ENCODE measurements around the gene OR52I1.

The OR52I1 gene

DNA sequence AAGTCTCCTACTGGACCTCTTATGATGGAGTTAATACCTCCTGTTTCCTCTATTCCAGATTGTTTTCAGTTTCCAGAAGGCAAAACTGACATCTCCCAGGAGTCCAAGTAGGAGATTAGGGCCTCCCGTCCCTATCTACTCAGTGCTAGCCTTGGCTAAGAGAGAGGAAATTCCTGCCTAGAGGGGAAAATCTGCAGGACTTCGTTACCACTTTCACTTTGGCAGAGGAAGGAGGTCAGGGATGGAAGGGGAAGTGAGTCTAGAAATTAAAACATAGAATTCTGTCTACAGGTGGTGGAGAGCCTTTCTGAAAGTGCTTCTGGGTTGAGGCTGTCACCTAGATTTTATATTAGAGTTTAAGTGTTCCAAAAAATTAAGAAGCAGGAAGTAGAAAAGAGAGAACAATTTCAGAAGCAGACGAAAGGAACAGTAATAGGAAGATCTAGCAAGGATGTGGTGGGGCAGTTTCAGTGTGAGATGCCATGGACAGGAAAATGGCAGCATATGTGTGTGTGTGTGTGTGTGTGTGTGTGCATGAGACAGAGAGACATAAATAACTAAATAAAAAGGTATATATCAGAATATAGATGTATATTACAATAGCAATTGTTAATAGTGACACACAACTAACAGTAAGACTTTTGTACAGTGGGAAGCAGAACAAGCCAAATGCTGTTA, 16.6 kb downstream of the OR52I1 start:
- Histone ChIP-seq H4K20me1 (ENCODE audit: insufficient read depth, low read length) (no peaks in the 10 kb centered on the region), H3K4me2 (ENCODE audit: low read depth, low read length) (peak overlapping the region; percentile 51), H3K36me3 (replicated peaks; ENCODE audit: insufficient read depth, low read length) (no peaks in the 10 kb centered on the region), H3F3A (ENCODE audit: insufficient read depth, low read length) (peaks cover 6% of the 10 kb centered on the region; the same call in 1 of the 2 replicates), H3K27ac (ENCODE audit: low read length) (no peak overlapping the region), H3K4me3 (ENCODE audit: low read length) (peak overlapping the region; percentile 3; the same call in 1 of the 2 replicates), H3K9ac (ENCODE audit: low read length) (no peak overlapping the region), H3K4me1 (ENCODE audit: low read length) (no peaks in the 10 kb centered on the region; the same call in 1 of the 2 replicates), H2AFZ (ENCODE audit: low read length) (peak overlapping the region; percentile 65), H3K9me3 (replicated peaks; ENCODE audit: insufficient read depth, low read length) (no peaks in the 10 kb centered on the region), H3K79me2 (ENCODE audit: low read length) (no peaks in the 10 kb centered on the region), H3K27me3 (replicated peaks; ENCODE audit: insufficient read depth, low read length) (no peaks in the 10 kb centered on the region), H3K9me2 (replicated peaks; ENCODE audit: insufficient read depth, low read length) (no peaks in the 10 kb centered on the region)
- peak; percentile 10 for DNase-seq
- TF ChIP-seq EZH2 (optimal IDR thresholded peaks at IDR 0.05; ENCODE audit: low read depth, low read length): no peak
- TF ChIP-seq EZH2phosphoT487 (IDR thresholded peaks at IDR 0.05; ENCODE audit: low read length): no peak
- TF ChIP-seq CTCF (IDR thresholded peaks at IDR 0.05; ENCODE audit: low read length): no peak

DNA sequence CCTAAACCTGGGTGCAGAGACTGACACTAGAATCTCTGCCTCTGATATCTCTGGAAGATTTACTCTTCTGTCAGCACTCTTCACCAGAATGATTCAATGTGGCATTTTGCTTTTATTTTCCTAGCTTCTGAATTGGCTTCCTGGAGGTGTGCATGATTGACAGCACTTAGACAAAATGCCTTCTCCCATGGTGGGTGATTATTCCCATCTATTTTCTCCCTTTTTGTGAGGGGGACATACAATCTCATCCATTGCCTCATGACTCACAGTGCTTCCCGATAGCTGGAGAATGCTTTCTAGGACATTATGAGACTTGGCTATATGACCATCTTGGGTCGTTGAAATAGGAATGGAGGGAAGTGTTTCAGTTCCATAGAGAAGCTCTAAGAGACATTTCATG, 18.1 kb downstream of the OR52I1 start:
- Histone ChIP-seq H3K9me2 (replicated peaks; ENCODE audit: insufficient read depth, low read length) (no peaks in the 10 kb centered on the region), H3K27me3 (replicated peaks; ENCODE audit: insufficient read depth, low read length) (no peaks in the 10 kb centered on the region), H3K4me1 (ENCODE audit: low read length) (no peaks in the 10 kb centered on the region; the same call in 1 of the 2 replicates), H3K4me2 (ENCODE audit: low read depth, low read length) (no peak overlapping the region), H3K4me3 (ENCODE audit: low read length) (no peak overlapping the region), H3K36me3 (replicated peaks; ENCODE audit: insufficient read depth, low read length) (no peaks in the 10 kb centered on the region), H4K20me1 (ENCODE audit: insufficient read depth, low read length) (no peaks in the 10 kb centered on the region), H3F3A (ENCODE audit: insufficient read depth, low read length) (peaks cover 6% of the 10 kb centered on the region; the same call in 1 of the 2 replicates), H3K9ac (ENCODE audit: low read length) (no peak overlapping the region), H2AFZ (ENCODE audit: low read length) (no peak overlapping the region), H3K79me2 (ENCODE audit: low read length) (no peaks in the 10 kb centered on the region), H3K9me3 (replicated peaks; ENCODE audit: insufficient read depth, low read length) (no peaks in the 10 kb centered on the region), H3K27ac (ENCODE audit: low read length) (no peak overlapping the region)
- no peak for TF ChIP-seq EZH2phosphoT487 (IDR thresholded peaks at IDR 0.05; ENCODE audit: low read length)
- no peak for TF ChIP-seq EZH2 (optimal IDR thresholded peaks at IDR 0.05; ENCODE audit: low read depth, low read length)
- TF ChIP-seq CTCF (IDR thresholded peaks at IDR 0.05; ENCODE audit: low read length): no peak
- DNase-seq: no peak

GRCh38 chr11:4615856-4616444, 22.1 kb downstream of the OR52I1 start:
- Histone ChIP-seq H3K4me1 (ENCODE audit: low read length) (no peaks in the 10 kb centered on the region), H4K20me1 (ENCODE audit: insufficient read depth, low read length) (no peaks in the 10 kb centered on the region), H3K27me3 (replicated peaks; ENCODE audit: insufficient read depth, low read length) (no peaks in the 10 kb centered on the region), H3K79me2 (ENCODE audit: low read length) (no peaks in the 10 kb centered on the region), H3K36me3 (replicated peaks; ENCODE audit: insufficient read depth, low read length) (no peaks in the 10 kb centered on the region), H3K4me2 (ENCODE audit: low read depth, low read length) (no peak overlapping the region), H3F3A (ENCODE audit: insufficient read depth, low read length) (no peaks in the 10 kb centered on the region), H3K9me3 (replicated peaks; ENCODE audit: insufficient read depth, low read length) (no peaks in the 10 kb centered on the region), H2AFZ (ENCODE audit: low read length) (no peak overlapping the region), H3K9ac (ENCODE audit: low read length) (no peak overlapping the region), H3K27ac (ENCODE audit: low read length) (no peak overlapping the region), H3K9me2 (replicated peaks; ENCODE audit: insufficient read depth, low read length) (no peaks in the 10 kb centered on the region), H3K4me3 (ENCODE audit: low read length) (no peak overlapping the region)
- TF ChIP-seq EZH2 (optimal IDR thresholded peaks at IDR 0.05; ENCODE audit: low read depth, low read length): no peak
- TF ChIP-seq EZH2phosphoT487 (IDR thresholded peaks at IDR 0.05; ENCODE audit: low read length): no peak
- TF ChIP-seq CTCF (IDR thresholded peaks at IDR 0.05; ENCODE audit: low read length): no peak
- DNase-seq: no peak
